Astrocyte of the cerebellum (primary cell): ENCODE data around the gene ASMT.
"Not testable (repeated sequence)": the region's sequence is repeated elsewhere in the genome, so short reads cannot be mapped to it uniquely, and the experiment has no call there.

Experiments used
- DNase-seq: peaks from one replicate; pipeline ENCODE4 v3.0.0-alpha.2; 2011; ENCODE audit warnings: low read depth
- H3K4me3 ChIP-seq: 2 replicates; pipeline ENCODE4 v1.5.1; 2011; ENCODE audit warnings: mild to moderate bottlenecking, low read depth, low read length, moderate library complexity
- CTCF ChIP-seq: IDR thresholded peaks from 2 replicates; pipeline ENCODE4 v1.5.1; 2012; ENCODE audit warnings: low read length, low read depth, moderate library complexity, mild to moderate bottlenecking; ENCODE audit errors: missing control alignments
- in situ Hi-C: cut with HindIII; loops from 2 replicates; pipeline ENCODE4 v1.10.0; 2017; ENCODE audit warnings: low sequenced_read_pairs

ASMT gene

GRCh38 chrX:1681439-1681838 lies 66.6 kb downstream of the ASMT start:
- no peak overlapping the region for H3K4me3 ChIP-seq
- in situ Hi-C loops: no loop called here
- TF ChIP-seq CTCF: no peak
- DNase-seq: no peak

GRCh38 chrX:1681856-1682255 lies 67.0 kb downstream of the ASMT start:
- H3K4me3 ChIP-seq, DNase-seq, in situ Hi-C loops: not testable (repeated sequence)

- DNase-seq, H3K4me3 ChIP-seq, in situ Hi-C loops: not testable (repeated sequence)
These were observed 67.6 kb downstream of the ASMT start for GRCh38 chrX:1682501-1682900.

GRCh38 chrX:1684883-1685282 lies 70.0 kb downstream of the ASMT start:
- H3K4me3 ChIP-seq, DNase-seq, in situ Hi-C loops: not testable (repeated sequence)

GRCh38 chrX:1685444-1685880 lies 70.6 kb downstream of the ASMT start:
- in situ Hi-C loops, DNase-seq, H3K4me3 ChIP-seq: not testable (repeated sequence)

- in situ Hi-C loops: no loop called here
- H3K4me3 ChIP-seq: no peak overlapping the region
- DNase-seq: no peak
- TF ChIP-seq CTCF: no peak
These were observed 71.8 kb downstream of the ASMT start for GRCh38 chrX:1686642-1687041.
